WTC11 (cell line): ENCODE measurements around the gene MYO16.
"Not testable (repeated sequence)": the region's sequence is repeated elsewhere in the genome, so short reads cannot be mapped to it uniquely, and the experiment has no call there.

Source experiments
- ATF1 ChIP-seq: sonication (generic); formaldehyde crosslinking; IDR thresholded peaks from 2 replicates; pipeline ENCODE4 v1.8.1; 2023; ENCODE audit warnings: mild to moderate bottlenecking, moderate library complexity, missing genetic modification reagents
- E2F4 ChIP-seq: sonication (generic); formaldehyde crosslinking; IDR thresholded peaks from 2 replicates; pipeline ENCODE4 v1.8.1; 2022; ENCODE audit warnings: low read depth, mild to moderate bottlenecking, moderate library complexity, missing genetic modification reagents, borderline replicate concordance
- ELF4 ChIP-seq: sonication (generic); formaldehyde crosslinking; IDR thresholded peaks from 2 replicates; pipeline ENCODE4 v1.8.1; 2022; ENCODE audit warnings: low read depth, mild to moderate bottlenecking, moderate library complexity, missing genetic modification reagents
- ETV6 ChIP-seq: sonication (generic); formaldehyde crosslinking; IDR thresholded peaks from 2 replicates; pipeline ENCODE4 v1.8.1; 2022; ENCODE audit warnings: mild to moderate bottlenecking, missing genetic modification reagents
- JUN ChIP-seq: sonication (generic); formaldehyde crosslinking; IDR thresholded peaks from 2 replicates; pipeline ENCODE4 v1.8.0; 2023; ENCODE audit warnings: mild to moderate bottlenecking, missing genetic modification reagents
- MAX ChIP-seq: sonication (generic); formaldehyde crosslinking; IDR thresholded peaks from 2 replicates; pipeline ENCODE4 v1.8.0; 2022; ENCODE audit warnings: mild to moderate bottlenecking, missing genetic modification reagents
- ZBTB21 ChIP-seq: sonication (generic); formaldehyde crosslinking; IDR thresholded peaks from 2 replicates; pipeline ENCODE4 v1.8.1; 2023; ENCODE audit warnings: mild to moderate bottlenecking, missing genetic modification reagents, borderline replicate concordance
- ZNF121 ChIP-seq: sonication (generic); formaldehyde crosslinking; IDR thresholded peaks from 2 replicates; pipeline ENCODE4 v1.8.0; 2023; ENCODE audit warnings: missing genetic modification reagents
- TF ChIP-seq, protein P1 (sequence below): fragments of 200-600 bp; IDR thresholded peaks from 2 replicates; pipeline ENCODE4 v1.8.0; 2022; ENCODE audit warnings: antibody characterized with exemption
- TF ChIP-seq, protein P2 (sequence below): sonication (generic); formaldehyde crosslinking; conservative IDR thresholded peaks from 2 replicates; pipeline ENCODE4 v1.8.1; 2022; ENCODE audit warnings: mild to moderate bottlenecking, missing genetic modification reagents
- TF ChIP-seq, protein P3 (sequence below): sonication (generic); formaldehyde crosslinking; IDR thresholded peaks from 2 replicates; pipeline ENCODE4 v1.8.1; 2023; ENCODE audit warnings: mild to moderate bottlenecking, missing genetic modification reagents, moderate library complexity
- TF ChIP-seq, protein P4 (sequence below): sonication (generic); formaldehyde crosslinking; IDR thresholded peaks from 2 replicates; pipeline ENCODE4 v1.8.0; 2023; ENCODE audit warnings: missing genetic modification reagents

GRCh38 chr13:109092186-109092585 lies 462.8 kb downstream of the MYO16 start:
- not testable (repeated sequence) for TF ChIP-seq ETV6 (CRISPR knock-in tag); ZBTB21 (CRISPR knock-in tag); MAX; JUN (CRISPR knock-in tag); E2F4; ELF4 (CRISPR knock-in tag); ZNF121; ATF1 (CRISPR knock-in tag)
- TF ChIP-seq, protein P1, sequence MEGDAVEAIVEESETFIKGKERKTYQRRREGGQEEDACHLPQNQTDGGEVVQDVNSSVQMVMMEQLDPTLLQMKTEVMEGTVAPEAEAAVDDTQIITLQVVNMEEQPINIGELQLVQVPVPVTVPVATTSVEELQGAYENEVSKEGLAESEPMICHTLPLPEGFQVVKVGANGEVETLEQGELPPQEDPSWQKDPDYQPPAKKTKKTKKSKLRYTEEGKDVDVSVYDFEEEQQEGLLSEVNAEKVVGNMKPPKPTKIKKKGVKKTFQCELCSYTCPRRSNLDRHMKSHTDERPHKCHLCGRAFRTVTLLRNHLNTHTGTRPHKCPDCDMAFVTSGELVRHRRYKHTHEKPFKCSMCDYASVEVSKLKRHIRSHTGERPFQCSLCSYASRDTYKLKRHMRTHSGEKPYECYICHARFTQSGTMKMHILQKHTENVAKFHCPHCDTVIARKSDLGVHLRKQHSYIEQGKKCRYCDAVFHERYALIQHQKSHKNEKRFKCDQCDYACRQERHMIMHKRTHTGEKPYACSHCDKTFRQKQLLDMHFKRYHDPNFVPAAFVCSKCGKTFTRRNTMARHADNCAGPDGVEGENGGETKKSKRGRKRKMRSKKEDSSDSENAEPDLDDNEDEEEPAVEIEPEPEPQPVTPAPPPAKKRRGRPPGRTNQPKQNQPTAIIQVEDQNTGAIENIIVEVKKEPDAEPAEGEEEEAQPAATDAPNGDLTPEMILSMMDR = not testable (repeated sequence)
- TF ChIP-seq, protein P2, sequence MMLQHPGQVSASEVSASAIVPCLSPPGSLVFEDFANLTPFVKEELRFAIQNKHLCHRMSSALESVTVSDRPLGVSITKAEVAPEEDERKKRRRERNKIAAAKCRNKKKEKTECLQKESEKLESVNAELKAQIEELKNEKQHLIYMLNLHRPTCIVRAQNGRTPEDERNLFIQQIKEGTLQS (CRISPR knock-in tag) = not testable (repeated sequence)
- TF ChIP-seq, protein P3, sequence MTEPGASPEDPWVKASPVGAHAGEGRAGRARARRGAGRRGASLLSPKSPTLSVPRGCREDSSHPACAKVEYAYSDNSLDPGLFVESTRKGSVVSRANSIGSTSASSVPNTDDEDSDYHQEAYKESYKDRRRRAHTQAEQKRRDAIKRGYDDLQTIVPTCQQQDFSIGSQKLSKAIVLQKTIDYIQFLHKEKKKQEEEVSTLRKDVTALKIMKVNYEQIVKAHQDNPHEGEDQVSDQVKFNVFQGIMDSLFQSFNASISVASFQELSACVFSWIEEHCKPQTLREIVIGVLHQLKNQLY (CRISPR knock-in tag) = not testable (repeated sequence)
- TF ChIP-seq, protein P4, sequence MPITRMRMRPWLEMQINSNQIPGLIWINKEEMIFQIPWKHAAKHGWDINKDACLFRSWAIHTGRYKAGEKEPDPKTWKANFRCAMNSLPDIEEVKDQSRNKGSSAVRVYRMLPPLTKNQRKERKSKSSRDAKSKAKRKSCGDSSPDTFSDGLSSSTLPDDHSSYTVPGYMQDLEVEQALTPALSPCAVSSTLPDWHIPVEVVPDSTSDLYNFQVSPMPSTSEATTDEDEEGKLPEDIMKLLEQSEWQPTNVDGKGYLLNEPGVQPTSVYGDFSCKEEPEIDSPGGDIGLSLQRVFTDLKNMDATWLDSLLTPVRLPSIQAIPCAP = not testable (repeated sequence)
